Activated gamma-delta T cell treated with Interleukin-2 at 50 U/mL for 16 hours (primary cell): ENCODE data around the gene ANO4.

Source experiments
- DNase-seq: peaks from one replicate; pipeline ENCODE4 v3.0.0-alpha.2; 2020

ANO4 gene

DNA sequence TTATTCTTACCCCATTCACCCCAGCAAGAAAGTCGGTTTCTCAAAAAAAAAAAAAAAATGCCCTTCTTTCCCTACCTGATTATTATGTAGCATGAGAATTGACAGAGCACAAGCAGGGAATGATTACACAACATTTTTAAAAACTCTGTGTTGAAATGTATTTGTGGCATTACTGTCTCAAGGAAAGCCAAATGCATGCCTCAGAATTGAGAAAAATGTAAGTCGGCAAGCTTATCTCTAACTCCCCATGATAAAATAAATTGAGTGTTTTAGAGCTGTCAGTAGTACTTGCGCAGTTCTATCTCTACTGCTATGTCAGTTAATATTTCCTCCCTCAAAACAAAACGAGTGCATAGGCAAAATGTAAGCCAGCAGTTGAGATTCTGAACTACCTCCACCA lies 25.7 kb downstream of the ANO4 start:
- DNase-seq = no peak

DNA sequence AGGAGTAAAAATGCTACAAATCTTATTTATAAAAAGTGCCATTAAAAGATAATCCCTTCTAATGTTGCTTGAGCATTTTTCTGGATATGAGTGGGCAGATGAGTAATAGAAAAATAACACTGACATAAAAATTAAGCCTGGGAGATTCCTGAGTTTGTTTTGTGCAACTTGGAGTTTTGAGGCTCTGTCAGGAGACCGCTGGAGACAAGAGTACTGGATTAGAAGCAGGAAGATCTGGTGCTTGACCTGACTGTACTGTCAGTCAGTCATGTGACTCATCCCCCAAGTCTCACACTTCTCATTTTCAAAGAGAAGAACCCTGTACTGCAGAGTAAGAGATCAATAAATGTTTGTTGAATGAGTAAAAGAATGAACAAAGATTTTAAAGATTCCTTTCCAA lies 29.4 kb downstream of the ANO4 start:
- DNase-seq = no peak

DNA sequence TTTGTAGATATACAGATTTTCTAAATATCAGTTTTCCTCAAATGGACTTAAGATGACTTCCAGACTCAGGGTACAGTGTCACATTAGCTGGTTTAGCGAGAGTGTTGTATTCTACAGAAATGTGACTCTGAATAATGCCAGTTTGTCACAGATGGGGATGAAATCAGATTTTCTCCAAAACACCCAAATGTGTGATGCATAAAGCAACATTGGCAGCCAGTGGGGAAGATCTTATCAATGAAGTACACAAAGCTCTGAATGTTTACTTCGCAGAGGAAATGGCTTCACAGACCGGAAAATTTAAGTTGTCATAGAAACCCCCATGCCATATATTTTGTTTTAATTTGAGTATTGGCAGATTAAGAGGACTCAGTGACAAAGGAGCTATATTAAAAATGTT lies 29.9 kb downstream of the ANO4 start:
- DNase-seq = no peak

DNA sequence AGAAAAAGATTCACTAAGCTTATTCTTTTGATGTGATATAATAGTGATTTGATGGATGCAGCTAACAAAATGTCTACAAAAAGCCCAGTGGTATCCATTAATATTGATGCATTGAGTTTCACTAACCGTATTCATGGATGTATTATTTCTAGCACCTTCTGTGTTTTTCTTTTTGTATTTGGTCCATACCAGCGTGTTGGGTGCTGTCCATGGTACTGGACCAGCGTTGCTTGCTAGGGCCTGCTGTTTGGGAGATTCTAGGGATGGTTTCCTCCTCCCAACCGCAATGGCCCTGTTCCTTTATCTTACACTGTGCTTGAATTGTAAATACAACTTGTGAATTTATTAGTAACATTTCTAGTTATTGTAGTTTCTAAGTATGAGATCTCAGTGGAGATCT lies 31.7 kb downstream of the ANO4 start:
- no peak for DNase-seq

DNA sequence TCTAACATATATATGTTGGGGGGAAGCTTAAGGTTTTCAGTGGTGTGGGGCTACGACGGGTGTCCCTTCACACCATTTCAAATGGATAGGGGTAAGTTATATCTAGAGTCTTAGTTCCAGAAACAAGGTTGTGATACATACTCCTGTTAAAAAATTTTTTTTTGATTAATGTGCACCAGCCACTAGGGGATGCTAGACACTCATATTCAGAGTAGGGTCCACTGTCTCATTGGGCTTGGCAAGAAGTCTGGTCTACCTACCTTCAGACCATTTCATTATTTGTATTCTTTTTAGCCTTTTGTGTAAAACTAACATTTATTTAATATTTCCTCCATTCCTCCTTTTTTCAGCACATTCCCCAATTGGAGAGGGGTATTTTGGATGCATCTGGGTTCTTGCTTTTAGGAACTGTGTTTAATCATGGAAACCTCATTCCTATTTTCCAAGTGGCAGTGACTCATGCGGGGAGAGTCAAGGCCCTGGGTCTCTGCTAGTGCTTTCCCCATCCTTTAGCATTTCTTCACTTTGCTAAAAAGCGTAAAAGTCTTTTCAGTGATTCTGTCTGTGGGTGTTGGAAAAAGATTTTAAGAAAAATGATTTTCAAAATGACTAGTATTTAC lies 33.4 kb downstream of the ANO4 start:
- no peak for DNase-seq

DNA sequence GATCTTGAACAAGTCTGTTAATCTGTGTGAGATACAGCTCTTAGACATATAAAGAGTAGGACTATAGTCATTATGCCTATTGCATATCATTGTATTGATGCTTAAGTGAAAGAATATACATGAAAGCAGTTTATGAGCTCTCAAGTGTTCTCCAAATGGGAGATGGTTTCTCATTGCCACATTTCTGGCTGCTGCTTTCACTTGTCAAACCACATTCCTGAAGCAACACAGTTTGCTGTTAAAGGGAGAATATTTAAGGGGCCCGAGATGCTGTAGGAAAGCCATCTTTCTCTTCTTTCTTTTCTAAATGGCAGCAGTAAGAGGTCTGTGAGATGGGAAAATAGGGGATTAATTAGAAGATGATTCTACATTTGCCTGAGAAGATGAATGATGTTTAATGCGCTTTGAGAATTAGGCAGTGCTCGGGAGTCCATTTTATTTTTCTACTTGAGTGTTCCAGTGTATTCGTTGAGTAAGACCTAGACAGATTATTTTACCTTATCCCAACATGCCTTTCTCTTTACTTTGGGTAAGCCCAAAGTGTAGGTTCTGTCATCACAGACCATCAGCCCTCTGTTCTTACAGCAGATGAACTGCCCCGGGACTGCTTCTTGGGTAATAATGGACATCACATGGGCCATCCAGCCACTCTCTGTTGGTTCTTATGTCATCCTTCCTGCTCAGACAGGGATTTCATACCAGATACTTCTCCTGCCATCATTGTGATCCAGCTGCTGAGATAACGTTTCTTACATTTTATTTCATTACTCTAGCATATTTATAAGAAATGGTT lies 35.6 kb downstream of the ANO4 start:
- DNase-seq = no peak

DNA sequence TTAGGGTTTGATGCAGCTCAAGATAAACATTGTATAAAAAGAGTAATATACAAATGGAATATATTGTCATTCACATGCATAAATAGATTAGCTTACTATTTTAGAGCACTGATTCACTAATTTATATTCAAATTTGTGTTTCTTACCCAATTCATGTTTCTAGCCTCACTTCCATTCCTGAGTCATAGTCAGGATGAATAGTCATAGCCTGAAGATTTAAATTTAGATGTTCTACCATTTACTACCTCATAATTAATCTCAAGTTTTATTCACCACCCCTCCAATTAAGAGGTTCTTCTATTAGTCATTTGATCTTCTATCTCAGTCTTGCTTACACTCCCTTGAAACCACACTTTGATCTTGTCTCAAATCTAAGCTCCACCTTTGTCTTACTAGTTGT lies 38.7 kb downstream of the ANO4 start:
- DNase-seq = no peak

DNA sequence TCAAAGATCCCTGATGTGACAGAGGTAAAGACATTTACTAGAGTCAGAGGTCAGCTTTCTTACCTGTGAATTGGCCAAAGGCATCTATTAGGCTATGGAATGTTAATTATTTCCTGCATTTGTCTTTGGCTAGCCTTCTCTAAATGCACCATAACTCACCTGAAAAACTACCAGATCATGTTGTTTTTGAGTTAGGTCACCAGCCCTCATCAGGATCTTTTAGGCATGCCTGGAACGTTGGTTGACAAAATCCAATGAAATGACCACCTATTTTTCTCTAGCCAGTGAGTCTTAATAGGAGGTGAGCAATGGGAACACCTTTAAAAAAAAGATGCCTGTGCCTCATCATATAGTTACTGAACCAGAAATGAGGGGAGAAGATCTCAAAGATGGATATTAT lies 46.2 kb downstream of the ANO4 start:
- DNase-seq = no peak

DNA sequence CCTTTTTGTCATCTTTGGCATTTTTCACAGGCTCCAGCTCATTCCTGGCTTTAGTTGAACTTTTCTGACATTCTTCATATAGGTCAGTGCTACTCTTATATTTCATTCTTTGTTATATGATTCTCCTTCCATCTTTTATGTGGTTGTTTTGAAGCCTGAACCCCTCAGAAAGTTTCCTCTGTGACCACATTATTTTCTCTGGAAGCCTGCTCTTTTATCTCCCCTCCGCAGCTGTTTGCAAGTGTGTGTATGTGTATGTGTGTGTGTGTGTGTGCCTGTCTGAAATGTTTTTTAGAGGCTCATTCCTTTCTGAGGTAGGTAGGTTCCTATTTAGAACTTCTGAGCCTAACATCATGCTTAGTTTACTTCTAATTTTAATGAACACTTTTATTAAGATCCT lies 47.6 kb downstream of the ANO4 start:
- DNase-seq = no peak

DNA sequence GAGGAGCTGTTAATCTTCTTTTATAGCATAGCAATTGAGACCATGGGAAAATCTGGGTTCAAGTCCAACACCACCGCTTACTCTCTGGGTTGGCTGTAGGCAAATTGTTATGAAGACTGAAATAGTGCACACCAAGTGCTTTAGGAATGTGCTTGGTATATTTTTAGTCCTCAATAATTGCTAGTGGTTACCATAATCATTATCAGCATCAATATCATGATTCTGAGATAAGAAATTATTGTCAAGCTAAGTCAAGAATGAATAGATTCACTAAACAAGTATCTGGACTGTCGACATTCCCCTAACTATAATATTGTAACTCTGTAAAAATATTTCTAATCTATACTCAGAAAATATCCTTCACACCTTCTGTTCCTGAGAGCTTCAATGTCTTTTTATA lies 48.5 kb downstream of the ANO4 start:
- no peak for DNase-seq

DNA sequence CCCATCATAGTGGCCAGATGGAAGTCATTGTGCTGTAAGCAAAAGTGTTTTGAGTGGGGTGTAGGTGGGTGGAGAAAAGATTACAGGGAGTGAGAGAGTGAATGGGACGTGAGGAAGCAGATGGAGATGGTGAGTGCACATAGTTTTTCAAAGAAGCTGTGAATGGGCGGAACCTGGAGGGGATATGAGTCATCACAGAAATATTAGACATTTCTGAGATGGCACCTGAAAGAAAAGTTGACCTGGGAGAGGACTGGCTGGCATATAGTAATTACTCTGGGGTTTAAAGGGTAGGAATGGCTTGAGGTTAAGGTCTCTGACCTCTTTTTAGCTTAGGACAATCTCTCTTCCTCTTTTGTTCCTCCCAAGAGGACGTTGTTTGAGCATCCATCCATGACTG lies 50.5 kb downstream of the ANO4 start:
- no peak for DNase-seq

DNA sequence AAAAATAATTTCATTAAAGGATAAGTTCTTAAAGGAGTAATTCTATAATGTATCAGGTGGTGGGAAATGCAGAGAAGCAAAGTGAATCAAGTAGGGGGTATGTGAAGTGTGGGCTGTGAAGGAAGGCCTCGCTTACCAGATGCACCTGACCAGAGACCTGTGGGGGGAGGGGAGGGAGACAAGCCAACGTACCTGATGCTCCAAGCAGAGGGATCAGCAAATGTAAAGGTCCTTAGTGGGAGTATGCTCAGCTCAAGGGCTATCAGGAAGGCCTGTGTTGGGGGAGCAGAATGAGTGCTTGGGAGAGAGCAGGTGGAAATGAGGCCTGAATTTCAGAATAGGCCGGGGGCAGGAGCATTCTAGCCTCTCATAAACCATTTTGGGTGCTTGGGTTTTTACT lies 57.1 kb downstream of the ANO4 start:
- no peak for DNase-seq

DNA sequence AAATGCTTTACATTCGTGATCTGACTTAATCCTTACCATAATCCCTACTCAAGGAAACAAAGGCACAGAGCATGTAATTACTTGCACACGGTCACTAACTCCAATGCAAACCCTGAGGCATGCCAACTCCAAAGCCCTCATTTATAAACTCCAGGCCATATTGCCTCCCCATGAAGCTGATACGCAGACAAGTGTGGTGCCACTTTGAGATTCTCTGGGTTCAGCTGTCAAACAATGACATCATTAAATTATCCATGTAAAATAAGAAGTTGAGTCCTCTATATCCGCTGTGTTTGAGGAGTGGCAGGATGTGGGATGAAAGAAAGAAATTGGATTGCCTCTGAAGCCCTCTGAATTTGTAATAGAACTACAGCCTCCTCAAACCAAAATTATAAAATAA lies 62.8 kb downstream of the ANO4 start:
- DNase-seq = no peak

DNA sequence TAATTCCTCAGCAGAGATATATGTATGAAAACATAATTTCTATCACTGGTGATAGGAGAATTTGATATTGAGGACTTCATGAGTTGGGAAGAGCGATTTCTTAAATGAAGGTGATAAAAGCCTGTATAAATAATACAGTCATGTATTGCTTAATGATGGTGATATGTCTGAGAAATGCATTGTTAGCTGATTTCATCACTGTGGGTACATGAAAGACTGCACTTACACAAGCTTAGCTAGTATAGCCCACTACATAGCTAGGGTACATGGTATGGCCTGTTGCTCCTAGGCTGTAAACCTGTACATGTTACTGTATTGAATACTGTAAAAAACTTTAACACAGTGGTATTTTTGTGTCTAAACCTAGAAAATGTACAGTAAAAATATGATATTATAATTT lies 63.4 kb downstream of the ANO4 start:
- DNase-seq = no peak

DNA sequence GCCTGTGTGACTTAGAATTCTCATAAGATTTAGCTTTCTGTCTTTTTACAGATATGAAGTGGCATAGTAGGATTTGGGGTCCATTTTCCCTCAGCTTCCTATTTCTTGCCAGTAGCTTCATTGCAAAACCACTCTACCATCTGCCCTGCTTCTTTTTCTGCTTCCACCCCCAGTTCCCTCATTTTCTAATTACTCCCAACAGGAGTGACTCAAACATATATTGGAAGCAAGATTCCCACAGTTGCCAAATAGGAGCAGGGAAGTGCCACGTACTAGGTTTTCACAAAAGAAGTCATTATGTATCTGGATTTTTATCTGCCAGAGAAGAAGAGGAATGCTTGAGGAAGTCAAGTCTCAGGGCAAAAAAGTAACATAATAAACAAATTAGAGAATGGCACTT lies 64.1 kb downstream of the ANO4 start:
- DNase-seq = no peak

DNA sequence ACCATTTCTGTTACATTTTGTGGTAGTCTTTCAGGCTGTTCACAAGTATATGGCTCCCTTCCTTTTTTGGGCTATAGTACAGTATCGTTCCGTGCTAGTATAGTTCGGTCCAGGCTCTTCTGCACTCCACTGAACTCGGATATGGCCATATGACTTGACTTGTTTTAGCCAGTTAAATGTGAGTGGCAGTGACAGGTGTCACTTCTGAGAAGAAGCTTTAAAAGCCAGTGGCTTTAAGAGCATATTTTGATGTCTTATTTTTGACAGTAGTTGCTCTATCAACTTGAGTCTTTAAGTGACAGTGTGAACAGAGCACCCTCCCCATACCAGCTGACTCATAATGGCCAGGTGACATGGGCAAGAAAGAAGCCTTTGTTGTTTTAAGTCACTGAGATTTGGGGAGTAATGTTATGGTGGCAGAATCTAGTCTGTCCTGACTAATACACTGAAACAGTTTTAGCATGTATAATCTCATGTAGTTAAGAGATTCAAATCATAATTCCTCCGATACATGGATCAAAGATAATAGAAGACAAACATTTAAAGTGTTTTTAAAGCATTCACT lies 64.6 kb downstream of the ANO4 start:
- no peak for DNase-seq

DNA sequence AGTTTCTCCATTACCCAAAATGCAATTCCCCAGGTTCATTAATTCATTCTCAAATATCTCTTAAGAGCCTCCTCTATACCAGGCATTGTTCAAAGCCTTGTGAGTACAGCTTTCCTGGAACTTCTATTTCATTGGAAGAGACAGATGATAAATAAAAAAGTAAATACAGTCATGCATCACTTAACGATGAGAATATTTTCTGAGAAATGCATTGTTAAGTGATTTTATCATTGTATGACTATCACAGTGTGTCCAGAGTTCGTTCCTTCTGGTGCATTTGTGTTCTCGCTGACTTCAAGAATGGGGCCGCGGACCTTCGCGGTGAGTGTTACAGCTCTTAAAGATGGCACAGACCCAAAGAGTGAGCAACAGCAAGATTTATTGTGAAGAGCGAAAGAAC lies 66.0 kb downstream of the ANO4 start:
- DNase-seq = no peak

DNA sequence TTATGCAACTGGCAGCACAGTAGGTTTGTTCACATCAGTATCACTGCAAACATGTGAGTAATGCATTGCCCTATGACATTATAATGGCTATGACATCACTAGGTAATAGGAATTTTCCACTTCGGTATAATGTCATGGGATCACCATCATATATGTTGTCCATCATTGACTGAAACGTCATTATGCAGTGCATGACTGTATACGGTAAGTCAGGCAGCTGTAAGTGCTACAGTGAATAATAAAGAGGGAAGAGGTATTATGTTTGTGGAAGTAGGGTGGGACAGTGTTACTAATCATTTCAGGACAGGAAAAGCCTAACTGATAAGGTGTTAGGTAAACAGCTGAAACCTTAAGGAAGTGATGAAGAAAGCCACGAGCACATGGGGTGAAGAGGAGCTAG lies 68.1 kb downstream of the ANO4 start:
- DNase-seq = no peak

DNA sequence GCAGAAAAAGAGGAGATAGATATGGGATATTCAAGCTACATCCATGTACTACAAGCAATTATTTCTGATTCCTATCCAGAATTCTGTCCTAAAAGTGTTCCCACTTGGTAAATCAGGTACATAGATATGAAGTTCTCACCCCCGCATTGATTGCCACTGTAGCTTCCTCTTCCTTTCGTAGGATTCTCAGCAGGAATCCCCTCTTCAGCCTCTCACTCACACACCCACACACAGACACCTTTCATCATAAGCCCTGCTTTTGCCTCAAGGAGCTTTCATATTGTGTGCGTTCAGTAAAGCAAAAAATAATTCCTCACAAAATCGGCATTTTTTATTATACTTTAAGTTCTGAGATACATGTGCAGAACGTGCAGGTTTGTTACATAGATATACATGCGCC lies 69.8 kb downstream of the ANO4 start:
- no peak for DNase-seq

DNA sequence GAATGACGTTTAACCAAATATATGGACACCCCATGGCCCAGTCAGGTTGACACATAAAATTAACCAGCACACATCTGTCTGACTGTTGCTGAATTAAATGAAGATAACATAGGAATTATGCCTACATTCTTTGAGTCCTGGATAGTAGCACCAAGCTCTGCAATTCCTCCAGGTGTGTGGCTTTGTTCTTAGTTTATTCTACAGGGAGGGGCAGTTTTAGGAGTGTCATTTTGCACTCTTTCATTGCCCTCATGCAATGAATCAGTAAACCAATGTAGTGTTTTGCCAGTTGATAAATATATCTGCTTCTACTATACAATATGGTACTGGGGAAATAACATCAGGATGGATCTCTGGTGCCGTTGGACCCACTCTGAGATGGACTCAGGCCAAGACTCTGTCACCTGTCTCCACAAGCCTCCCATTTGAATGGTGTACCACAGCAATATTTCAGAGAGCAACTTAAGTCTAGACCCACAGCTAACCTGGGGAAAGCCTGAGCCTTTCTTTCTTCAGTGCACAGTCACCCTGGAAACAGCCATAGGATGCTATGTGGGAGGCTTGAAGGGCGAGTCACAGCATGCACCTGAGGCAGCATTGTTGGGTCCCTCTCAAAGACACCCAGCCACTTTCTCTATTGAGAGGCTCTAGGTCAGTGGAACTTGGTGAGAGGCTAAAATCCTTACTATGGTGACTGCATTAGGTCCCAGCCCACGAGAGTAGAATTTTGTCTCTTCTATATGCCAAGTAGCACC lies 73.2 kb downstream of the ANO4 start:
- no peak for DNase-seq

DNA sequence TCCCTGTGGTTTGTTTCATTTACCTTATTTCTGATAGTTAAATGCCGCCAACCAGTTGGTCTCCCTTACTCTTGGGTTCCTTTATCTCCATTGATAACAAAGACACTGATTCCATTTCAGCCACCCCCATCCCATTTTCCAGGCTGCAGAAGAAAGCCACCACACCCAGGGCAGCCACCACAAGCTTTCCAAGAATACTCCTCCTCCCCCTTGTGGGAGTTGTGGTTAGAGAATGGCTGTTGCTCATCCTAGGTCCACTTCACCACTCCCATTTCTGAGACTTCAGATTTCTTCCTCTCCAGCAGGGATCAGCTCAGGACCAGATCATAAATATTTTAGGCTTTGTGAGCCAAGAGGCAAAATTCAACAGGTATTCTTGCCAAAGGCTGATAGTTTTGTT lies 73.9 kb downstream of the ANO4 start:
- no peak for DNase-seq

DNA sequence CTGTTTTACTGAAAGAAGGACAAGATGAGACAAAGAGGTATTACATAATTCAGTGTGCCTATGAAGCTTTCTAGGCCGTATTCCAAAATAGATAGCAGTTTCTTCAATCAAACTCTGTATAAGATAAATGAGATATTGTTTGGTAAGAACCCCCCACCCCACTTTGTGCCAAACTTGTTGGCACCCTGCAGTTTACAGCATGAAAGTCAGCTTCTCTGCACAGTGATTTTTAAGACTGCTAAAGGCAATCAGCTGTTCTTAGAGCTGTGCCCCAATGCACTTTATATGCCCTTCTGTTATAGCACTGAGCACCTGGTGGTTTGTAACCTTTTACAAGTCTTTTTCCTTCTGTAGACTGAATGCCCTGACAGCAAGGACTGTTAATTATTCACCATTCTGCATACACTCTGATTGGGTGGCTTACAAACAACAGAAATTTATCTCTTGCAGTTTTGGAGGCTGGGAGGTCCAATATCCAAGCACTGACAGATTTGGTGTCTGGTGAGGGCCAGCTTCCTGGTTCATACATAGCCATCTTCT lies 76.7 kb downstream of the ANO4 start:
- no peak for DNase-seq

DNA sequence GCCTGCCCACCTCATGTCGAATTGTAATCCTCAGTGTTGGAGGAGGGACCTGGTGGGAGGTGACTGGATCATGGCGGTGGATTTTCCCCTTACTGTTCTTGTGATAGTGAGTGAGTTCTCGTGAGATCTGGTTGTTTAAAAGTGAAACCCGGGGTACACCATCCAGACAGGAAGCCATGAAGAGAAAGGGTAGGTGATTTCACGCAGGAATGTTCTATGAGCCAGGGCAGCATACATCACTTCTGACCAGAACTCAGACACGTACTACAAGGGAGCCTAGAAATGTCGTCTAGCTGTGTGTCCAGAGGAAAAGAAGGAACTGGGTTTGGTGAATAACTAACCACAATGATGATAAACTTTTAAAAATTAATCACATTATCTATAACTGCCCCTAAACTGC lies 80.6 kb downstream of the ANO4 start:
- DNase-seq = no peak

DNA sequence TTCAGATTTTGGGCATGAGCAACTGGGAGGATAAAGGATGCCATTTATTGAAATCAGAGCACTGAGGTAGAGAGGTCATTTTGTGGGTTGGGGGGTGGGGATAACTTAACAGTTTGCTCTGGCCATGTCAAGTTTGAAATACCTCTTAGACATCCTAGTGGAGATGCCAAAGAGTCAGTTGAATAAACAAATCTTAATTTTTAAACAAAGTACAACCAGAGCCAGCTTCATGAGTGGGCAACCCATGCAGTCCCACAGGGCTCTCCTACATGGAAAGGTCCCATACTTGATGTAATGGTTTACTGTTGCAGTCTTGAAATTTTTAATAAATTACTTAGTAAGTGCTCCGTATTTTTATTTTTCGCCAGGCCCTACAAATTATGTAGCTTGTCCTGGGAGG lies 81.2 kb downstream of the ANO4 start:
- no peak for DNase-seq
